HG03469 (cell line): Measurements from ENCODE around the gene SIK3.

Experiments
- ATAC-seq: cut with Tn5 transposase; IDR thresholded peaks from one replicate; pipeline ENCODE4 v1.9.1; 2021; ENCODE audit warnings: mild to moderate bottlenecking, moderate library complexity, moderate number of reproducible peaks; ENCODE audit not compliant: unreplicated experiment

SIK3 gene

DNA sequence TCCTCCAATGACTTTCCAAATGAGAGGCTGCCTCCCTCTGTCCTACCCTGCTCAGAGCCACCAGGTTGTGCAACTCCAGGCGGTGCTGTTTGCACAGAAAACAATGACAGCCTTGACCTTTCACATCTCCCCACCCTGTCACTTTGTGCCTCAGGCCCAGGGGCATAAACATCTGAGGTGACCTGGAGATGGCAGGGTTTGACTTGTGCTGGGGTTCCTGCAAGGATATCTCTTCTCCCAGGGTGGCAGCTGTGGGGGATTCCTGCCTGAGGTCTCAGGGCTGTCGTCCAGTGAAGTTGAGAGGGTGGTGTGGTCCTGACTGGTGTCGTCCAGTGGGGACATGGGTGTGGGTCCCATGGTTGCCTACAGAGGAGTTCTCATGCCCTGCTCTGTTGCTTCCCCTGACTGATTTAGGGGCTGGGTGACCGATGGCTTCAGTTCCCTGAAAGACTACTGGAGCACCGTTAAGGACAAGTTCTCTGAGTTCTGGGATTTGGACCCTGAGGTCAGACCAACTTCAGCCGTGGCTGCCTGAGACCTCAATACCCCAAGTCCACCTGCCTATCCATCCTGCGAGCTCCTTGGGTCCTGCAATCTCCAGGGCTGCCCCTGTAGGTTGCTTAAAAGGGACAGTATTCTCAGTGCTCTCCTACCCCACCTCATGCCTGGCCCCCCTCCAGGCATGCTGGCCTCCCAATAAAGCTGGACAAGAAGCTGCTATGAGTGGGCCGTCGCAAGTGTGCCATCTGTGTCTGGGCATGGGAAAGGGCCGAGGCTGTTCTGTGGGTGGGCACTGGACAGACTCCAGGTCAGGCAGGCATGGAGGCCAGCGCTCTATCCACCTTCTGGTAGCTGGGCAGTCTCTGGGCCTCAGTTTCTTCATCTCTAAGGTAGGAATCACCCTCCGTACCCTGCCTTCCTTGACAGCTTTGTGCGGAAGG is 265.6 kb downstream of the SIK3 start:
- ATAC-seq, result no peak

DNA sequence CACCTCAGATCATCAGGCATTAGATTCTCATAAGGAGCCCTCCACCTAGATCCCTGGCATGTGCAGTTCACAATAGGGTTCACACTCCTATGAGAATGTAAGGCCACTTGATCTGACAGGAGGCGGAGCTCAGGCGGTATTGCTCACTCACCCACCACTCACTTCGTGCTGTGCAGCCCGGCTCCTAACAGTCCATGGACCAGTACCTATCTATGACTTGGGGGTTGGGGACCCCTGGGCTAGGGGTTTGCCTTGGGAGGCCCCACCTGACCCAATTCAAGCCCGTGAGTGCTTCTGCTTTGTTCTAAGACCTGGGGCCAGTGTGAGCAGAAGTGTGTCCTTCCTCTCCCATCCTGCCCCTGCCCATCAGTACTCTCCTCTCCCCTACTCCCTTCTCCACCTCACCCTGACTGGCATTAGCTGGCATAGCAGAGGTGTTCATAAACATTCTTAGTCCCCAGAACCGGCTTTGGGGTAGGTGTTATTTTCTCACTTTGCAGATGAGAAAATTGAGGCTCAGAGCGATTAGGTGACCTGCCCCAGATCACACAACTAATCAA is 266.4 kb downstream of the SIK3 start:
- no peak for ATAC-seq

DNA sequence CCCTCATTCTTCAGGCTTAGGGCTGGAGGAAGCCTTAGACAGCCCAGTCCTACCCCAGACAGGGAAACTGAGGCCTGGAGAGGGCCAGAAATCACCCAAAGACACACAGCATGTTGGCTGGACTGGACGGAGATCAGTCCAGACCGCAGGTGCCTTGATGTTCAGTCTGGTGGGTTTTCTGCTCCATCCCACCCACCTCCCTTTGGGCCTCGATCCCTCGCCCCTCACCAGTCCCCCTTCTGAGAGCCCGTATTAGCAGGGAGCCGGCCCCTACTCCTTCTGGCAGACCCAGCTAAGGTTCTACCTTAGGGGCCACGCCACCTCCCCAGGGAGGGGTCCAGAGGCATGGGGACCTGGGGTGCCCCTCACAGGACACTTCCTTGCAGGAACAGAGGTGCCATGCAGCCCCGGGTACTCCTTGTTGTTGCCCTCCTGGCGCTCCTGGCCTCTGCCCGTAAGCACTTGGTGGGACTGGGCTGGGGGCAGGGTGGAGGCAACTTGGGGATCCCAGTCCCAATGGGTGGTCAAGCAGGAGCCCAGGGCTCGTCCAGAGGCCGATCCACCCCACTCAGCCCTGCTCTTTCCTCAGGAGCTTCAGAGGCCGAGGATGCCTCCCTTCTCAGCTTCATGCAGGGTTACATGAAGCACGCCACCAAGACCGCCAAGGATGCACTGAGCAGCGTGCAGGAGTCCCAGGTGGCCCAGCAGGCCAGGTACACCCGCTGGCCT is 267.9 kb downstream of the SIK3 start:
- ATAC-seq, result no peak

GRCh38 chr11:116829525-116830183 is 268.6 kb downstream of the SIK3 start, which contains the start of gene APOC3:
TSS of gene APOC3 (plus strand) at chr11:116829907. CDS start at chr11:116830583, 676 bp downstream.
- ATAC-seq, result no peak

- ATAC-seq, result no peak
Measured at GRCh38 chr11:116828632-116829524, 269.4 kb downstream of the SIK3 start.

DNA sequence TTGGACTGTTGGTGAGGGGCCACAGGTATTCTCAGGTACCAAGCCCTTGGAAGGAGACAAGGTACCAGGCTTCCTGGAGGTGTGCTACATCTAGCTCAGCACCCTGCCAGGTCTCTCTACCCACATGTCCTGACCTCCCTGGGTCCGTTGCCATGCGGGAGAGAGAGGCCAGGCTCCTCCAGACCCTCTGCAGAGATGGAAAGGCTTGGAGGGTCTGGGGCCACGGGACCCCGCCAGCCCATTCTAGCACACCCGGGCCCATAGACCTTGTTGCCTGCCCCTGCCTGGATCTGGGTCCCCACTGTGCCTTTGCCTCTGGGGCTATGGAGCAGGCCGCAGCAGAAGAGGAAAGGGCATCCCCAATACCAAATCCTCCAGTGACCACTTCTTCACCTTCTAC is 270.8 kb downstream of the SIK3 start:
- ATAC-seq, result no peak

GRCh38 chr11:116826751-116827431 is 271.3 kb downstream of the SIK3 start:
- ATAC-seq, result no peak

- ATAC-seq, result no peak
Measured at GRCh38 chr11:116825854-116826750, 272.1 kb downstream of the SIK3 start.

DNA sequence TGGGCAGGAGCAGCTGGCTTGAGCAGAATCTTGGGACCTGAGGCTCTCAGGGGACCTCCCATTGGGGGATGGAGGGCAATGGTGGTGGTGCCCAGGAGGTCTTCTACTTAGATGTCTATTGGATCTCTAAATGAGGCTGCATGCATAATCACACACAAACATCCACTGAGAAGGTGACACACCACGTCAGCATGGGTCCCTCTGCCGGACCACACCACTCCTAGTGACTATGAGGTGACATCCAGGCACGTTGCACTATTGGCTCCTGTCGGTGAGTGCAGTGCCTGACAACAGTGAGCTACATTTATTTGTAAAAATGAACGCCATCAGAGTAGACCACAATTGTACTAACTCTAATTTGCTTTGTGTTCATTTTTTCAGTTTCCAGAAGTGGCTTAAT is 272.8 kb downstream of the SIK3 start:
- ATAC-seq, result no peak

DNA sequence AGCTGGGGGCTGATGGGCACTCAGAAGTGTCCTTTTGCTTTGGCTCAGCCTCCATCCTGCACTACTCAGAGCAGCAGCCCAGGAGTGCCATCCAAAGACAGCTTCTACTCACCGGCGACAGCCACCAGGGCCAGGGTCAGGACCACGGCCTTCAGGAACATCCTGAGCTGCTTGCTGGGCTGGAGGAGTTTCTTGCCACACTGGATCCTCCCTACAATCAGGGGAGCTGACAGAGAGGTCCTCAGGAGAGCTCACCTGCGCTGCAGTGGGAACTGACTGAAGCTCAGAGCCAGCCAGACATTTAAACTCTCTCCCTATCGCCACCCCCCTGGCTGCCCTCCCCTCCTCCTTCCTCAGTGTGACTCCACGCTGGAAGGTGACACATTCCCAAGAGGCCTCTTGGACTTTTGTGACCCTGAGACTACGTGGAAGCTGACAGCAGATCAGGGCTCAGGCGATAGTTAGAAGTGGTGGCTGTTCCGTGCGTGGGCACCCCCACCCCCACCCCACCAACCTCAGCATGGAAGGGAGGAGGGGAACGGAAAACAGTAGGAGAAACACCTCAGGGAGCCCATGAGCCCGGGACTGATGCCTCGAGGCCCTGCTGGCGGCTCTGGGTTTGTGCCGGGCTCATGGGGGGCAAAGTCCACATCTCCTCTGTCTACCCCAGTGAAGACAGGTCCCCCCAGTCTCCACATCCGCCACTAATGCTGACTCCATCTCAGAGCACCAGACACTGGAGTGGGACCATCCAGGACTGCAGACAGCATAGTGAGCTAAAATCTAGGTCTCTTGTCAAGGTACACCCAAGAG is 275.0 kb downstream of the SIK3 start, which contains the start of gene APOA4:
Gene APOA4 (minus strand): TSS at position 274 of the 813 bp plus-strand sequence. CDS start 113 bp downstream, at position 161.
- ATAC-seq, result no peak

- ATAC-seq, result no peak
Measured at GRCh38 chr11:116822575-116822974, 275.7 kb downstream of the SIK3 start.

- no peak for ATAC-seq
Measured at GRCh38 chr11:116821050-116821918, 276.9 kb downstream of the SIK3 start.

DNA sequence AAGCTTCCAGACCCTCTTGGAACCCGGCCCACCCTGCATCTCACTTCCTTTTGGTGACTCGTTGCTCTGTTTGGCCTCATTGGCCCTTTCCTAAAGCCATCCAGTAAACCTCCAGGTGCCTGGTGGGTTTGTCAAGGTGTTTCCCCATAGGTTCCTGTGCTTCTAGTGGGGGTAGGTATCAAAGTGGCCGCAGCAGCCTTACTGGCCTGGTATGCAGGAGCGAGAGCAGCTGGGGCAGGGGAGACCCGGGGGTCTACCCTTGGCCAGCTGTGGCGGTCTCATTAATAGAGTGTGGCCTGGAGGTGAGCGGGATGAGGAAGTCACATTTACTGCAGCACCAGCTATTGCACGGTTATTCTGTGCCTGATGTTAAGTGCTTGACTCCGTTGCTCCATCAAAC is 279.2 kb downstream of the SIK3 start:
- no peak for ATAC-seq

GRCh38 chr11:116814502-116814901 is 283.7 kb downstream of the SIK3 start:
- no peak for ATAC-seq

DNA sequence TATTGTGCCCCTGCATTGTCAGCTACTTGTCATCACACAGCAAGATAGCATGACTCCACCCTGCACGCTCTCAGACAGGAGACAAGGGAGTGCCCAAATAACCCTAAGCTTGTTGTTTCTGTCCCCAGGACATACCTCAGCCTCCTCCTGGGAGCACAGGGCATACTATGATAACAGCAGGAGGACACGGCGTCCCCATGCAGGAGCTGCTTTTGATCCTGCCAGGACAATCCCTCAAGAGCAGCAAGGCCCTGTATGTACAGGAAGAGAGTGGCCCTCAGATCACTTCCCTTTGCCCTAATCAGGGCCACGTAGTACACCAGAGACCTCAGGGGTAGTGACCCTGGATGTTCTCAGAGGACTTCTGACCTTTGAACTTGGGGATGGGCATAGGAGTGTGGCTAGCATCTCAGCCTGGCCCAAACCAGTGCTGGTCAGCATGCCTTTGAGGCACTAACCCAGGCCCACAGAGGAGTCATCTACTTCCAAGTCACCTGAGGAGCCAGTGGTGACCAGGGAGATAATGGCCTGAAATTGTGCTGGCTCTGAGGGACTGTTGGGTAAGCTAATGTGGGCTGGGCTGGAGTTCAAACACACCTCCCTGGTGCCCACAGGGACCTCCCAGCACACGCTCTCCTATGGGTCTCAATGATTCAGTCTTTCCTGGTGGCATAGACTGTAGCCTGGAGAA is 284.3 kb downstream of the SIK3 start:
- no peak for ATAC-seq

- ATAC-seq, result no peak
Measured at GRCh38 chr11:116813170-116813569, 285.1 kb downstream of the SIK3 start.
